ENCODE measurements around the gene DUOX1.

DUOX1 gene

DNA sequence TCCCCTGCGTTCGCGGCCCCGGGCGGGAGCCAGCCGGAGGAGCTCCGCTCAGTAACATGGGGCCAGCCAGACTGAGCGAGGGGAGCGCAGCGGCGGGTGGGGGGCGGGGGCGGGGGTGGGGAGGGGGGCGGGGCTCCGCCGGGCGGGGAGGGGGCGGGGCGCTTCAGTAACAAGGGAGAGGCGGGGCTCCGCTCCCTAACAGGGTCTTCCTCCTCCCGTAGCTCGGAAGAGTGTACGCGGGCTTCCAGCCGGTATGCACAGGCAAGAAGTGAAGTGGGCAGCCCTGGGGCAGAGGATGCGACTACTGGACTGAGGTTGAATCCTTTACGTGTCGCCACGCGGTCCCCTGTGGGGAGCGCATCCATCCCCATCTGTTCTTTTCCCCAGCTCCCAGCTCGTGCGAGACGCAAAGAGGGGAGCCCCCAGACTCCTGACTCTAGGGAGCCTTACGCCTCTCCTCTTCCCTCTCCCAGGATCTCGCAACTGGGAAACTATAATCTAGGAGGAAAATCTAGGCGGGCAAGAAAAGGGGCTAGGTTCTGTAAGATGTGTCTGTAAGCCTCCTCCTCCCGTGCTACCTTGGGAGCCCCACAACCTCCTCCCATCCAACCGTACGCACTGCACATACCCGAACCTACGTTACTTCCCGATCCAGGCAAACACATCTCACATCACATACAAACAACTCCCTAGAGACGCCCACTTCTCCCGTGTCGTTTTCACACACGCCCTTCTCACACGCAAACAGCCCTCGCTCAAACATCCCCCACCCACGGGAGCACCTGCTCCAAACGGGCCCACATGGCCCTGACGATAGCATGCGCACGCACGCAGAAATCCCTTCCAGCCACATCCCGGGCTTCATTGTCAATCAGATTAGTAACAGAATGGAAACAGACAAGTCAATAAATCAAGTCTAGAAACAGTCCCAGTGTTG, 58.4 kb downstream of the DUOX1 start, which contains the start of gene SHF:
Gene SHF (minus strand): TSS at position 73 of the 937 bp plus-strand sequence. CDS start 15 bp downstream, at position 58.
- DNase-seq (ENCODE audit: low read depth in 2 of 2), result peak; percentile 74 to 77

DNA sequence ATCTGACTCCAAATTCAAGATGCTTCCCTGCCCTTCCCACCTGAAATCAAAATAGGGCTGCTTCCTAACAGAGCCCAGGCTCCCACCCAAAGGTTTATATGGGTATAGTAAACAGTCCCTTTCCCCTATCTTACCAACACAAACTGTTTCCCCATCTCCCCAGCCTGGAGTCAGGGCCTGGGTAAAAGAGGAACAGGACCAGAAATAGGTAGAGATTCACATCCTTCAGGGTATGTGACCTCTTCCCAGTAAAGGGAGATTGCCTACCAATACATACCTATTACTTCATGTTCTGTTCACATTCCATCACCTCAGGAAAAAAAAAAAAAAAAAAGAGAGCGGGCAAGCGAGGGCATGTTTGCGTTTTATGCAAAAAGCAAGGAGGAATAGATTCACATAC, 67.7 kb downstream of the DUOX1 start:
- DNase-seq (ENCODE audit: low read depth in 2 of 2), result no peak

DNA sequence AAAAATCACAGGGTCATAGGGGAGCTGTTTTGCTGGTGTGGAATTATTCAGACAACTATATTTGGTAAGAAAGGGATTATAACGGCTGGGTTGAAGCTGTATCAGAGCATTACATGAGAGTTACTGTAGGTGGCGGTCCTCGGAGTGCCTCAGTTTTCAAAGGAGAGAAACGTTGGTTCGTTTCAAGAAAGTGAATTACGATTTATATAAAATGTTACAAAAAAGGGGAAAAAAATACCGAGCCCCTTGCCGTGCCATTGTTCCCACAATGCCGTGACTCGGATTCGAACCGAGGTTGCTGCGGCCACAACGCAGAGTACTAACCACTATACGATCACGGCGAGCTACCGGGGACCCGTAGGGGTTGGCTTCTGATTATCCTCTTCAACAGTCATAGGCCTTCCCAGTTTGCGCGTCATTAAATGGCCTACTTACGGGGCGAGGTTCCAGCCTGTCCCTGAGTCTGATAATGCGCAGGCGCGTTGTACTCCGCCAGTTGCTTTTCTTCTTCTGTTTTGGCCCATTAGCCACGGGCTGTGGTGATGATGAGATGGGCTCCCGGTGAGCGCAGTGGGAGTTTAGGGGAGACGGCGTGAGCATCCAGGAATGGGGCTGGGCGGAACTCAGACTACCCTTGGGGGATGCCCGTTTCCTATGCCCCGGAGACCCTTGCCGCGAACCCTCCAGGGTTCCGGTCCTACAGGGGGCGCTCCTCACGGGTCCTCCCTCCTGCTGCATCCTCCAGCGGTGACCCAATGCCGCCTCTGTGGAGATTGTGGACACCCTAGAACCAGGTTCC, 68.7 kb downstream of the DUOX1 start:
- peak; percentile 76 to 97 for DNase-seq (ENCODE audit: low read depth in 2 of 2)

DNA sequence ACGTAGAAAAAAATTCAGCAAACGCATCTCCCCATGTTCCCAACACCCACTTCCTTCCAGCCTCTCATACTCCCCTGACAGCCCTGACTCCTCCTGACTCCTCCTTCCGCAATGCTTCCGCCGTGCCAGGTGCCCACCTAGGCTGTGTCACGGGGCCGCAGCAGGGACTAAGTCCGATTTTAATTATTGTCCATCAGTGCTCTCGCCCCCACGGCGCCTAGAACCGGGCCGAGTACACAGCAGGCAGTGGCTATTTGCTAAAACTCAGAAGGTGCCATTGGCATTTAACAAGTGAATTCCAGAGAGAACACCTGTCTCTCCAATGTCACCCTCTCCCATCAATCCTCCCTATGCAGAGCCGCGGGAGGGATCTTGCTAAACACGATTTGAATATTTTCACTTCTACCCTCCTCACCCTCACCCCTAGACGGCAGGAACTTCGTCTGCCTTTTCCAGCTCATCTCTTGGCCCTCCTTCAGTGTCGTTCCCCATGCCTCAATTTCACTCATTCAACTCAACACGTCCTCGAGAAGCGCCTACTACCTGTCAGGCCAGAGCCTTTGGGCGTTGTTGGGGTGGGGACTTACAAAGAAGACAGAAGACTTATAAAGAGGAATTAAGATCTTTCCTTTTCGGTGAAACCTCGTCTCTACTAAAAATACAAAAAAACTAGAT, 69.5 kb downstream of the DUOX1 start:
- DNase-seq (ENCODE audit: low read depth in 2 of 2), result peak; percentile 6 to 22

DNA sequence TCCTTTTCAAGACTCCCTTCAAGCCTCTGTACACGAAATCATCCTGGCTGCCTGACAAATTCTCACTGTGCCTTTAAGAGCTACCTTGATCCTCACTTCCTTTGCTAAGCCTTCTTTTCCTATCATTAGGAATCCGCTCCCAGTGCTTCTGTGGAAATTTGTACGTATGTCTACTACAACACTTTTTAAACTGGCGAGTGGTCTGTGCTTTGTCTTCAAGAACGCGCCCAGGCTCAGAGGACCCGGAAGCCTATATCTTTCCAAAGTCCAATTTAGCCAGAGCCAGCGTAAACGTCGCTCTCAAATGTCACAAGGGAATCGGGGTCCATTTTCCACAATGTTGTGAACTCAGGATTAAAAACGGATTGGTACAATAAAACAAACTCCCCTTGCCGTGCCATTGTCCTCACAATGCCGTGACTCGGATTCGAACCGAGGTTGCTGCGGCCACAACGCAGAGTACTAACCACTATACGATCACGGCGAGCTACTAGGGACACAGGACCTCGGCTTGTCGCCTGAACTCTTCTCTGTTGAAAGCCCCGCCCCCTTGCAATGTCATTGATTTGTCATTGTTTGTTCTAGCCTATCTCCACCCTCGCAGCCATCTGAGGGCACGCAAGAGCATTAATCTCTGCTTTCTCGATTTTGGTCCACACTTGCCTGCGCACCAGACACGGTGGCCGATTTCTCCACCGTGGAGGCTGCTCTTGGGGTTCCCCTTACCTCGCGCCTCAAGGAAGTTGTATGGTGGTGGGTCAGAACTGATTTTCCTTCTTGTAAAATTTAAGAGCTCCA, 70.4 kb downstream of the DUOX1 start:
- DNase-seq (ENCODE audit: low read depth in 2 of 2), result peak; percentile 94 to 99

DNA sequence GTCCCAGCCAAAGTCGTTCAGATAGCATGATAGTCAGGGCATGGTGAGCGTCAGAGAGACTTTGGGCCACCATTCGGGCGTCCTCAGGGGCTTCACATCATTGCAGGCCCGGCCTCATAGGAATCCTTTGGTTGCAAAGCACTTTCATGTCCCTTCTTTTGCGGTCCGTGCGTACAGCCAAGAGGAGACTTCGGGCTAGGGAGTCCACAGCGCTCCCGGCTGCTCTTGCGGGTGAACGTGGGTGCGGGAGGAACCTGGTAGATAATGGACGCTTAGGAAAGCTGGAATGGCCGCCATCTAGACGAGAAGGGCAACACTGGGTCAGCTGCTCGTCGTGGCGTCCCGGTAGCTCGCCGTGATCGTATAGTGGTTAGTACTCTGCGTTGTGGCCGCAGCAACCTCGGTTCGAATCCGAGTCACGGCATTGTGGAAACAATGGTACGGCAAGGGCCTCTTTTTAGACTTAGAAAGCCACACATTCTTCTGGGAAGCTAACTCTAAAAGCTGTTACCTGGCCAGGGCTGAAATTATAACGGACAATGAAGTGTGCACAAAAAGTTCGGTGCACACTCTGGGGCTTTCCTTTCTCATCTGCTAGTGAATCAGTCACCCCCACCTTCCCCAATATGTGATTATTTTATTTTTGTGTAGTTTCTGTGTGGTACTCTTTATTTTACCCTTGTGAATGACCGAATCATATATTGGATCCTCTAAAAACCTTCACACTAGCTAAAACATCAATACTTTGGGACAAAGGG, 71.2 kb downstream of the DUOX1 start:
- DNase-seq (ENCODE audit: low read depth in 2 of 2), result peak; percentile 64 to 81

DNA sequence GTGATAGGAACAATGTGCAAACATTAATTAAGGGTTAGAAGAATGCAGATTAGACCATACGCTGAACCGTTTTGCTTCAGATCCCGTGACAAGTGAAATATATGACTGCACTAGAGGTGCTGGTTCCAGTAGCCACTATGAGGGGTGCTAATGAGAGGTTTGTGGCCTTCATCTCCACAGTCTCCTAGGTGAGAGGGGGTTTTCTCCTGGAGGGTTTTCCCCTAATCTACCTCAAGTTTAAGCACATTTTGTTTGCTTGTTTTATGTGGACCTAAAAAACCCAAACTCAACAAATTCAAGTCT, 71.7 kb downstream of the DUOX1 start:
- no peak for DNase-seq (ENCODE audit: low read depth in 2 of 2)

DNA sequence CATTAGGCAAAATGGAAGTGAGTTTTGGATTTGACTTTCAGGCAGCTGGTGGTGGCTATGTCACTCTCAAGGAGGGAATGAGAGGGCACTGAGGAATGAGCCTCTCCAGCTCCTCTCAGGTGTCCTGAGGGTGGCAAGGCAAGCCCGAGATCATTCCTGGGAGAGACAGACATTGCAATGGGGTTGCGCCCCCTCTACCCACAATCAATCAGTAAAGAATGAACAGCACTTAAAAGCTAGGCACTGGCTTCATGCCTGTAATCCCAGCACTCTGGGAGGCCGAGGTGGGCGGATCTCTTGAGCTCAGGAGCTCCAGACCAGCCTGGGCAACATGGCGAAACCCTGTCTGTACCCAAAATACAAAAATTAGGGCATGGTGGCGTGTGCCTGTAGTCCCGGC, 72.1 kb downstream of the DUOX1 start:
- DNase-seq (ENCODE audit: low read depth in 2 of 2), result no peak

DNA sequence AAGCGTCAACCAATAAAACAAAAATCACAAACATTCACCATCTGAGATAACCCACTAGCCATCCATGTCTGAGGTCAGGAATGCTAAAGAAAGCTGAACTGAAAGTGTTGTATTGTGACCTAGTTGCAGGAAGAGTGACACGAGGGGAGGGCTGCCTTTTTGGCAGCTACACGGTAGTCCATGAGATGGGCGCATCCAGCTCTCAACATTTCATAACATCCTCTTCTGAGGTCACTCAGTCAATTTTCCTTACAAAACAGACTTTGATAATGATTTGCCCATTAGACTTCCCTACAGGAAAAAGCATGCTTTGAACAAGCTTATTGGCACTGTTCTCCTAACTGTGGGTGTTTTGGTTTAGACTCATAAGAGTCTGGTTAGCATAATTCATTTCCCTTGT, 73.4 kb downstream of the DUOX1 start:
- DNase-seq (ENCODE audit: low read depth in 2 of 2), result no peak

DNA sequence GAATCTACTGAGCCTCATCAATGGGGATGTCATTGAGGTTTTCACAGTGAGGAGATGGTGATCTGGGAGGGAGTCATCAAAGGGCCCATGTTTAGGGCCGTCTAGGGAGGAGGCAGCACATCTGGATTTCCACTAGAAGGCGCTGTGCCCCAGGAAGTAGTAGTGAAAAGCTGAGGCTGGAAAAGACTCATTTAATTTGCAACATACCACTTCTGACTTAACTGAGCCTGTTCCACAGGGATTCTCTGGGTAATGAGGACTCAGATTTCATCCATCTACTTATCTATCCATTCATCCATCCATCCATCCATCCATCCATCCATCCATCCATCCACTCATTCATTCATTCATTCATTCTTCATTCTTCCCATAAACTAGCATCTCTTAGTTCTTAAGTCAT, 75.4 kb downstream of the DUOX1 start:
- peak; percentile 12 to 31 for DNase-seq (ENCODE audit: low read depth in 2 of 2)

DNA sequence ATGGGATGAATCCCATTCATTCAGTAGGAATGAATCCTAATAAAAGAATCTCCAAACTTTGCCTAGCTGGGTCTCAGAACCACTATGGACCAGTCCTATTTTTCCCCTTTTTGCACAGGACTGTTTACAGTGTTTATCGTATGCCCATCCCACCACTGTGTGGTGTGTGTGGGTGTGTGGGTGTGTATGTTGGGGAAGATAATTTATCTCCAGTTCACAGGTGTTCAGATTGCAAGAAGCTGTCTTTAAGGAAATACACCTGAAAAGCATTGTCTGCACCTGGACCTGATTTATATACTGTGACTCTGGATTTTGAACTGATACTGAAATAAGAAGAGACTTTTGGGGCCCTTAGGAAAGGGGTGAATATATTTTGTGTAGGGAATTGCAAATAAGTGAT, 82.7 kb downstream of the DUOX1 start:
- no peak for DNase-seq (ENCODE audit: low read depth in 2 of 2)

All from stimulated activated CD4-positive, alpha-beta T cell treated with anti-CD3 and anti-CD28 coated beads, Interleukin-1b, Interleukin-23, amount 100 ng/mL, for 4 hours (primary cell).